Osteoblast (primary cell): ENCODE results near the gene CCDC146. TPM values are rescaled to one million over a fixed set of nuclear protein-coding genes. Genes with fewer than 3 reads are reported as not detected.
"Not testable (repeated sequence)": the region's sequence is repeated elsewhere in the genome, so short reads cannot be mapped to it uniquely, and the experiment has no call there.

Source experiments
- DNase-seq: peaks from one replicate; pipeline ENCODE4 v3.0.0; 2011; ENCODE audit warnings: low spot score, mixed read lengths; ENCODE audit not compliant: insufficient read length; ENCODE audit errors: missing footprints
- H2AFZ ChIP-seq: 2 replicates; pipeline ENCODE4 v1.6.0; 2011; ENCODE audit warnings: mild to moderate bottlenecking, low read length
- H3K27ac ChIP-seq: 2 replicates; pipeline ENCODE4 v1.5.1; 2011; ENCODE audit warnings: mild to moderate bottlenecking, low read depth, low read length, moderate library complexity
- H3K27me3 ChIP-seq: 2 replicates; pipeline ENCODE4 v1.6.0; 2012; ENCODE audit warnings: mild to moderate bottlenecking, control low read depth, inconsistent platforms, low read length, moderate library complexity; ENCODE audit not compliant: insufficient read depth
- H3K36me3 ChIP-seq: 2 replicates; pipeline ENCODE4 v1.5.1; 2011; ENCODE audit warnings: mild to moderate bottlenecking, low read length, control low read depth, moderate library complexity; ENCODE audit not compliant: insufficient read depth
- H3K4me1 ChIP-seq: 2 replicates; pipeline ENCODE4 v1.5.1; 2011; ENCODE audit warnings: mild to moderate bottlenecking, low read length, control low read depth, moderate library complexity; ENCODE audit not compliant: insufficient read depth
- H3K4me2 ChIP-seq: 2 replicates; pipeline ENCODE4 v1.6.0; 2011; ENCODE audit warnings: mild to moderate bottlenecking, low read length; ENCODE audit not compliant: insufficient read depth
- H3K4me3 ChIP-seq: fragments of 200-600 bp; sonication (generic); 3 replicates; pipeline ENCODE4 v1.5.1; 2012; ENCODE audit warnings: mild to moderate bottlenecking, low read length, inconsistent platforms; ENCODE audit not compliant: insufficient read depth
- H3K79me2 ChIP-seq: 2 replicates; pipeline ENCODE4 v1.6.0; 2012; ENCODE audit warnings: mild to moderate bottlenecking, low read length, control low read depth, inconsistent platforms; ENCODE audit not compliant: insufficient read depth
- H3K9me3 ChIP-seq: 2 replicates; pipeline ENCODE4 v1.5.1; 2011; ENCODE audit warnings: low read depth, low read length, control low read depth
- H4K20me1 ChIP-seq: 2 replicates; pipeline ENCODE4 v1.6.0; 2012; ENCODE audit warnings: mild to moderate bottlenecking, low read length, control low read depth; ENCODE audit not compliant: insufficient read depth
- CTCF ChIP-seq: IDR thresholded peaks from 2 replicates; pipeline ENCODE4 v1.5.1; 2011; ENCODE audit warnings: mild to moderate bottlenecking, low read depth, low read length, moderate library complexity; ENCODE audit errors: extremely low read depth
- total RNA-seq: library from RNA; depleted of rRNA; stranded (reverse); fragments of >200 nt; gene quantifications from 2 replicates; pipeline ENCODE4 v1.2.3, GENCODE V29; 2012

Gene CCDC146
- total RNA-seq, 1 donor, result 5.1 TPM

GRCh38 chr7:77178024-77178423 lies 55.6 kb downstream of the CCDC146 start:
- not testable (repeated sequence) for H3K27me3 ChIP-seq, H3K27ac ChIP-seq, H2AFZ ChIP-seq, H3K4me1 ChIP-seq, H3K79me2 ChIP-seq, H3K36me3 ChIP-seq, H3K4me2 ChIP-seq, H3K9me3 ChIP-seq, DNase-seq, H3K4me3 ChIP-seq, H4K20me1 ChIP-seq

GRCh38 chr7:77181015-77181595 lies 58.7 kb downstream of the CCDC146 start:
- no peaks in the 10 kb centered on the region for H3K79me2 ChIP-seq
- no peaks in the 10 kb centered on the region for H3K9me3 ChIP-seq
- H3K4me1 ChIP-seq, result no peaks in the 10 kb centered on the region
- no peak overlapping the region for H2AFZ ChIP-seq
- H3K36me3 ChIP-seq, result no peaks in the 10 kb centered on the region
- H3K27ac ChIP-seq, result no peak overlapping the region
- no peak overlapping the region for H3K4me2 ChIP-seq
- no peaks in the 10 kb centered on the region for H3K27me3 ChIP-seq
- H4K20me1 ChIP-seq, result no peaks in the 10 kb centered on the region
- TF ChIP-seq CTCF, result no peak
- no peak for DNase-seq
- no peak overlapping the region for H3K4me3 ChIP-seq

GRCh38 chr7:77181734-77182133 lies 59.3 kb downstream of the CCDC146 start:
- Histone ChIP-seq H3K9me3 (no peaks in the 10 kb centered on the region), H3K79me2 (no peaks in the 10 kb centered on the region), H3K4me3 (no peak overlapping the region), H3K4me2 (no peak overlapping the region), H3K36me3 (no peaks in the 10 kb centered on the region), H3K27ac (no peak overlapping the region), H3K27me3 (no peaks in the 10 kb centered on the region), H3K4me1 (no peaks in the 10 kb centered on the region), H2AFZ (no peak overlapping the region), H4K20me1 (no peaks in the 10 kb centered on the region)
- DNase-seq, result no peak
- no peak for TF ChIP-seq CTCF

DNA sequence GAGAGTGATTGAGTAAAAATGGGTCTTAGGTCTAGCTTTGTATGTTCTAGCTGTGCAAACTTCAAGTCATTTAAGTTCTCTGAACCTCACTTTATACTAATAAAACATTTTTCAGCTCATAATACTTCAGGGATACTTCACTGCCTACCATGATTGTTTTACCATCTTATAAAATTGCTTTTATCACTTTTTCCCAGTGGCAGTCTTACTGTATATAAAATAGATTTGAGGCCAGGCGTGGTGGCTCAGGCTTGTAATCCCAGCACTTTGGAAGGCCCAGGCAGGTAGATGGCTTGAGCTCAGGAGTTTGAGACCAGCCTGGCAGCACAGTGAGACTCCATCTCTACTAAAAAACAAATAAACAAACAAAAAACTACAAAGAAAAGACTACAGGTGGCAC lies 59.8 kb downstream of the CCDC146 start:
- Histone ChIP-seq H3K27me3 (no peaks in the 10 kb centered on the region), H3K4me1 (no peaks in the 10 kb centered on the region), H3K27ac (no peak overlapping the region), H3K4me2 (no peak overlapping the region), H4K20me1 (no peaks in the 10 kb centered on the region), H3K9me3 (no peaks in the 10 kb centered on the region), H3K79me2 (no peaks in the 10 kb centered on the region), H3K36me3 (no peaks in the 10 kb centered on the region), H2AFZ (no peak overlapping the region), H3K4me3 (no peak overlapping the region)
- DNase-seq, result no peak
- TF ChIP-seq CTCF, result no peak
